ENCODE results near the gene C11orf86.

C11orf86 gene

GRCh38 chr11:67024410-67024809, 49.3 kb downstream of the C11orf86 start:
- no peak for DNase-seq (ENCODE audit: low read depth, low spot score)

- no peak for DNase-seq (ENCODE audit: low read depth, low spot score)
Measured at GRCh38 chr11:67024966-67025365, 49.9 kb downstream of the C11orf86 start.

GRCh38 chr11:67025750-67026149, 50.6 kb downstream of the C11orf86 start:
- no peak for DNase-seq (ENCODE audit: low read depth, low spot score)

Data from ELF-1 (cell line).